ENCODE results near the gene PCBP4.
"Not testable (repeated sequence)": the region's sequence is repeated elsewhere in the genome, so short reads cannot be mapped to it uniquely, and the experiment has no call there.

Gene PCBP4

GRCh38 chr3:51932471-51933370 lies 34.5 kb downstream of the PCBP4 start:
- H3K27me3 ChIP-seq (replicated peaks), result no peaks in the 10 kb centered on the region
- in situ Hi-C loops (cut with HindIII; ENCODE audit: low pct_ligation_motif_present, low sequenced_read_pairs), result no loop called here
- TF ChIP-seq CTCF (IDR thresholded peaks at IDR 0.05; ENCODE audit: low read depth, low read length, missing control alignments), result no peak
- no peak overlapping the region for H3K27ac ChIP-seq
- no peak for DNase-seq
- H3K4me3 ChIP-seq (ENCODE audit: low read depth, low read length), result no peak overlapping the region
- H3K36me3 ChIP-seq (replicated peaks), result peaks cover 36% of the 10 kb centered on the region

- no peak for DNase-seq
- Histone ChIP-seq H3K27ac (no peak overlapping the region), H3K36me3 (replicated peaks) (peaks cover 27% of the 10 kb centered on the region), H3K4me3 (ENCODE audit: low read depth, low read length) (no peak overlapping the region), H3K27me3 (replicated peaks) (no peaks in the 10 kb centered on the region)
- no peak for TF ChIP-seq CTCF (IDR thresholded peaks at IDR 0.05; ENCODE audit: low read depth, low read length, missing control alignments)
- in situ Hi-C loops (cut with HindIII; ENCODE audit: low pct_ligation_motif_present, low sequenced_read_pairs), result no loop called here
These were observed 35.5 kb downstream of the PCBP4 start for GRCh38 chr3:51931756-51932155.

- H3K27me3 ChIP-seq (replicated peaks), result no peaks in the 10 kb centered on the region
- no peak overlapping the region for H3K4me3 ChIP-seq (ENCODE audit: low read depth, low read length)
- no peak for TF ChIP-seq CTCF (IDR thresholded peaks at IDR 0.05; ENCODE audit: low read depth, low read length, missing control alignments)
- in situ Hi-C loops (cut with HindIII; ENCODE audit: low pct_ligation_motif_present, low sequenced_read_pairs), result no loop called here
- H3K36me3 ChIP-seq (replicated peaks), result peaks cover 16% of the 10 kb centered on the region
- DNase-seq, result no peak
- H3K27ac ChIP-seq, result no peak overlapping the region
These were observed 36.8 kb downstream of the PCBP4 start for GRCh38 chr3:51930439-51930838.

GRCh38 chr3:51929420-51930003 lies 37.7 kb downstream of the PCBP4 start:
- H3K4me3 ChIP-seq (ENCODE audit: low read depth, low read length), result no peak overlapping the region
- no peak for TF ChIP-seq CTCF (IDR thresholded peaks at IDR 0.05; ENCODE audit: low read depth, low read length, missing control alignments)
- DNase-seq, result no peak
- no peaks in the 10 kb centered on the region for H3K27me3 ChIP-seq (replicated peaks)
- H3K27ac ChIP-seq, result no peak overlapping the region
- H3K36me3 ChIP-seq (replicated peaks), result peaks cover 10% of the 10 kb centered on the region
- in situ Hi-C loops (cut with HindIII; ENCODE audit: low pct_ligation_motif_present, low sequenced_read_pairs), result no loop called here

- H3K36me3 ChIP-seq (replicated peaks); H3K4me3 ChIP-seq (ENCODE audit: low read depth, low read length); in situ Hi-C loops (cut with HindIII; ENCODE audit: low pct_ligation_motif_present, low sequenced_read_pairs); H3K27me3 ChIP-seq (replicated peaks); H3K27ac ChIP-seq; DNase-seq: not testable (repeated sequence)
These were observed 38.3 kb downstream of the PCBP4 start for GRCh38 chr3:51928981-51929380.

- Histone ChIP-seq H3K36me3 (replicated peaks) (no peaks in the 10 kb centered on the region), H3K27ac (no peak overlapping the region), H3K27me3 (replicated peaks) (no peaks in the 10 kb centered on the region), H3K4me3 (ENCODE audit: low read depth, low read length) (no peak overlapping the region)
- in situ Hi-C loops (cut with HindIII; ENCODE audit: low pct_ligation_motif_present, low sequenced_read_pairs), result no loop called here
- no peak for TF ChIP-seq CTCF (IDR thresholded peaks at IDR 0.05; ENCODE audit: low read depth, low read length, missing control alignments)
- DNase-seq, result no peak
These were observed 38.8 kb downstream of the PCBP4 start for GRCh38 chr3:51928438-51928837.
